ENCODE results near the gene RNF222.

DNA sequence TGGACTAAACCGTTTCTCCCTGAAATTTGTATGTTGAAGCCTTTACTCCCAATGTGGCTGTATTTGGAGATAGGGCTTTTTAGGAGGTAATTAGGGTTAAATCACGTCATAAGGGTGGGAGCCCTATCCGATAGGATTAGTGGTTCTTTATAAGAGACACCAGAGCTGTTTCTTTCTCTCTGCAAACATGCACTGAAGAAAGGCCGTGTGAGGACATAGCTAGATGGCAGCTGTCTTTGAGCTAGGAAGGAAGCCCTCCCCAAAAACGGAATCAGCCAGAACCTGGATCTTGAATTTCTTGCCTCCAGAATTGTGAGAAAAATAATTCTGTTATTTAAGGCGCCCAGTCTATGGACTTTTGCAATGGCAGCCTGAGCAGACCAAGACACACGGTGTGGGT is 43.9 kb downstream of the RNF222 start:
- TF ChIP-seq, protein P1, sequence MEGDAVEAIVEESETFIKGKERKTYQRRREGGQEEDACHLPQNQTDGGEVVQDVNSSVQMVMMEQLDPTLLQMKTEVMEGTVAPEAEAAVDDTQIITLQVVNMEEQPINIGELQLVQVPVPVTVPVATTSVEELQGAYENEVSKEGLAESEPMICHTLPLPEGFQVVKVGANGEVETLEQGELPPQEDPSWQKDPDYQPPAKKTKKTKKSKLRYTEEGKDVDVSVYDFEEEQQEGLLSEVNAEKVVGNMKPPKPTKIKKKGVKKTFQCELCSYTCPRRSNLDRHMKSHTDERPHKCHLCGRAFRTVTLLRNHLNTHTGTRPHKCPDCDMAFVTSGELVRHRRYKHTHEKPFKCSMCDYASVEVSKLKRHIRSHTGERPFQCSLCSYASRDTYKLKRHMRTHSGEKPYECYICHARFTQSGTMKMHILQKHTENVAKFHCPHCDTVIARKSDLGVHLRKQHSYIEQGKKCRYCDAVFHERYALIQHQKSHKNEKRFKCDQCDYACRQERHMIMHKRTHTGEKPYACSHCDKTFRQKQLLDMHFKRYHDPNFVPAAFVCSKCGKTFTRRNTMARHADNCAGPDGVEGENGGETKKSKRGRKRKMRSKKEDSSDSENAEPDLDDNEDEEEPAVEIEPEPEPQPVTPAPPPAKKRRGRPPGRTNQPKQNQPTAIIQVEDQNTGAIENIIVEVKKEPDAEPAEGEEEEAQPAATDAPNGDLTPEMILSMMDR (IDR thresholded peaks at IDR 0.05; ENCODE audit: low read depth, low read length), result no peak
- TF ChIP-seq POLR2A (IDR thresholded peaks at IDR 0.05; ENCODE audit: extremely low read depth, insufficient read length) (no peak), MYC (IDR thresholded peaks at IDR 0.05; ENCODE audit: low read depth, low read length) (no peak)
- TF ChIP-seq, protein P2, sequence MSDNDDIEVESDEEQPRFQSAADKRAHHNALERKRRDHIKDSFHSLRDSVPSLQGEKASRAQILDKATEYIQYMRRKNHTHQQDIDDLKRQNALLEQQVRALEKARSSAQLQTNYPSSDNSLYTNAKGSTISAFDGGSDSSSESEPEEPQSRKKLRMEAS (IDR thresholded peaks at IDR 0.05; ENCODE audit: low read depth, low read length), result no peak

Measured in NB4 (cell line).